HepG2 (cell line): ENCODE data around the gene DNAJC1. TPM values are rescaled to one million over a fixed set of nuclear protein-coding genes. Genes with fewer than 3 reads are reported as not detected.
A peak's percentile ranks its signal among the peaks of the same experiment; 100 is the strongest.

Source experiments
- ATF3 ChIP-seq: sonication (generic); formaldehyde crosslinking; IDR thresholded peaks from 2 replicates; pipeline ENCODE4 v1.4.0; 2020; ENCODE audit warnings: missing genetic modification reagents
- GTF2F1 ChIP-seq: fragments of 150-350 bp; IDR thresholded peaks from 2 replicates; pipeline ENCODE4 v1.6.1; 2014; ENCODE audit warnings: low read length
- HMGXB3 ChIP-seq: sonication (generic); formaldehyde crosslinking; IDR thresholded peaks from 2 replicates; pipeline ENCODE4 v1.4.0; 2020; ENCODE audit warnings: missing genetic modification reagents, borderline replicate concordance
- IKZF5 ChIP-seq: IDR thresholded peaks from 2 replicates; pipeline ENCODE4 v1.6.1; 2018; ENCODE audit warnings: missing genetic modification reagents, mild to moderate bottlenecking, missing compliant biosample characterization
- KIAA2018 ChIP-seq: sonication (generic); formaldehyde crosslinking; IDR thresholded peaks from 2 replicates; pipeline ENCODE4 v1.5.0; 2020; ENCODE audit warnings: mild to moderate bottlenecking, missing genetic modification reagents, borderline replicate concordance
- MAFK ChIP-seq, 2 experiments: IDR thresholded peaks in 1 of 2; conservative IDR thresholded peaks in 1 of 2; 2 replicates each; pipeline ENCODE4 v1.6.1; 2011; ENCODE audit warnings: improper control_type of control experiment in 2 of 2, low read length in 2 of 2
- NFE2L1 ChIP-seq: sonication (generic); formaldehyde crosslinking; IDR thresholded peaks from 2 replicates; pipeline ENCODE4 v1.4.0; 2020; ENCODE audit warnings: missing genetic modification reagents, mild to moderate bottlenecking, borderline replicate concordance
- REXO4 ChIP-seq: sonication (generic); formaldehyde crosslinking; IDR thresholded peaks from 2 replicates; pipeline ENCODE4 v1.8.0; 2022; ENCODE audit warnings: missing genetic modification reagents, mild to moderate bottlenecking, borderline replicate concordance
- ZNF230 ChIP-seq: sonication (generic); formaldehyde crosslinking; IDR thresholded peaks from 2 replicates; pipeline ENCODE4 v1.4.0; 2020; ENCODE audit warnings: mild to moderate bottlenecking, missing genetic modification reagents
- ZNF292 ChIP-seq: sonication (generic); formaldehyde crosslinking; IDR thresholded peaks from 2 replicates; pipeline ENCODE4 v1.8.1; 2022; ENCODE audit warnings: mild to moderate bottlenecking, low read depth, missing genetic modification reagents, borderline replicate concordance
- ZNF543 ChIP-seq: sonication (generic); formaldehyde crosslinking; IDR thresholded peaks from 2 replicates; pipeline ENCODE4 v1.4.0; 2020; ENCODE audit warnings: mild to moderate bottlenecking, missing genetic modification reagents
- polyA plus RNA-seq, 8 experiments: library from polyadenylated mRNA; depleted of rRNA in 3 of 8; stranded (reverse) in 7 of 8; unstranded in 1 of 8; fragments of >200 nt; fragmentation: Illumina TruSeq in 4 of 8; extraction: Trizol in 4 of 8; gene quantifications; 2 replicates each; pipeline versions ENCODE4 v1.2.1 to v1.2.3, GENCODE V29; 2011 to 2016; ENCODE audit warnings: low read depth in 4 of 8, missing spikeins in 1 of 8, mixed read lengths in 1 of 8; ENCODE audit not compliant: insufficient read depth in 1 of 8
- total RNA-seq, 5 experiments: library from RNA; depleted of rRNA; stranded (reverse); fragments of >200 nt; fragmentation: Illumina TruSeq; extraction: Trizol; gene quantifications; 2 replicates each; pipeline ENCODE4 v1.2.3, GENCODE V29; 2016; ENCODE audit warnings: low read depth in 1 of 5

DNAJC1 gene
- total and polyA plus RNA-seq, 2 of the 13 experiments (the other 11 are each of a cell fraction or from before 2014, with no cell fraction given) = 9.9 to 16.6 TPM

GRCh38 chr10:21724687-21725367, 278.7 kb downstream of the DNAJC1 start (continued):
- no peak for TF ChIP-seq HMGXB3 (CRISPR knock-in tag)
- peak; percentile 48; the same call in 1 of the 2 replicates for TF ChIP-seq IKZF5 (CRISPR knock-in tag)
- no peak for TF ChIP-seq MAFK (conservative IDR thresholded peaks at IDR 0.05 in 1 of 2, IDR thresholded peaks at IDR 0.05 in 1 of 2; ENCODE audit: low read length in 2 of 2)
- no peak for TF ChIP-seq ZNF543 (CRISPR knock-in tag)
- peak; percentile 91; the same call in 1 of the 2 replicates for TF ChIP-seq GTF2F1
- no peak for TF ChIP-seq ATF3 (CRISPR knock-in tag)
- TF ChIP-seq KIAA2018 (CRISPR knock-in tag) = no peak
- TF ChIP-seq REXO4 (CRISPR knock-in tag) = no peak
- TF ChIP-seq NFE2L1 (CRISPR knock-in tag) = no peak
- TF ChIP-seq ZNF292 (CRISPR knock-in tag) = no peak
- TF ChIP-seq ZNF230 = no peak
